Umbilical cord (tissue), 2 donors: ENCODE measurements around the gene TAS2R50. TPM values are rescaled to one million over a fixed set of nuclear protein-coding genes. Genes with fewer than 3 reads are reported as not detected.

ENCODE experiments used
- DNase-seq: peaks from one replicate; pipeline ENCODE4 v3.0.0-alpha.2; 2015; ENCODE audit warnings: low spot score
- total RNA-seq: library from RNA; depleted of rRNA; stranded (reverse); fragments of >200 nt; gene quantifications from one replicate; pipeline ENCODE4 v1.2.3, GENCODE V29; 2014; ENCODE audit warnings: low replicate concordance; ENCODE audit not compliant: insufficient read depth

Gene TAS2R50
- total RNA-seq, 1 donor from 2014 or later = 5.8 TPM

DNA sequence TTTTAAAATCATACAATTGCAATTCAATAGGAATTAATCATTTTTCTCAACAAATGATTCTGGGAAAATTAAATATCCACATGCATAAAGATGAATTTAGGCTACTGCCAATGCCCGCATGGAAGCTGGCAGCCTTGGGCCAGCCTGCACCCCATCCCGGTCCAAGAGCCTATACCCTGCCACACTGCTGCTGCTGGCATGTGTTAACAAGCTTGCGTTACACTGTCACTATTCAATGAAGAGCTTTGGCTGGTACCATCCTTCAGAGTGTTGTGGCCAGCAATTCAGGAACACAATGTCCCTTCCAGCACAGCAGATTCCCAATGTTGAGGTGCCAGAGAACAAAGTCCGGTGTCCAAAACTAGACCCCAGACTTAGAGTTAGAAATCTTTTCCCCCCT is 34.1 kb downstream of the TAS2R50 start:
- DNase-seq = no peak

GRCh38 chr12:10943167-10943566 is 43.5 kb downstream of the TAS2R50 start:
- DNase-seq = no peak

- DNase-seq = no peak
These were observed 44.6 kb downstream of the TAS2R50 start for GRCh38 chr12:10941916-10942607.

DNA sequence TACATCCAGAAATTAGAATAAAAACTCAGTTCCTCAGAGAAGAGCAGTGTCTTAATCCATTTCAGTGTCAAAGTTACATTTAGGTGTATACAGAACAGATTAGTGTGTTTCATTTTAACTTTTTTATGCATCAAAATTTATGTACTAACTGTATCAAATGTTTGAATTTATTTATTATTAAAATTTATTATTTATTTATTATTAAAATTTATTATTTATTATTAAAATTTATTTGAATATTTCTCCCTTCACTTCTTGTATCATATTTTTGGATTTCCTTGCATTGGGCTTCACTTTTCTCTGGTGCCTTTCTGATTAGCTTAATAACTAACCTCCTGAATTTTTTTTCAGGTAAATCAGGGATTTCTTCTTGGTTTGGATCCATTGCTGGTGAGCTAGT is 45.3 kb downstream of the TAS2R50 start:
- DNase-seq = no peak

GRCh38 chr12:10940389-10940788 is 46.3 kb downstream of the TAS2R50 start:
- DNase-seq = no peak

DNA sequence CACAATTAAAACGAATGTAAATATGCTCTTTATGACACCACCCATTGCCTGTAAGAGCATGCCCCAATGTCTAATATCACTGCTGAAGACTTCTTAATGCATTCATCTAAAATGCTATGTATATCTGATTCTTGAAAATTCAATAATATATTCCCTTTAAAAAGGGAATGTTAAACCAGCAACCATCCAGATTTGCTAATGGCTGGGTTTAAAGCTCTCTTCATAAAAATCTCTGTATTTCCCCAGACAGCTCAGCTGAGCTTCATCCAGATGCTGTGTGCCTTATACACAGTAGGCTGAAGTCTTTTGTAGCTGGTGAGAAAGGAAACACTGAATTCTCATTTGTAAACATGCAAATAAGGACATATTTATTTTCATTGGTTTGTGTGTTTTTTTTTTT is 47.5 kb downstream of the TAS2R50 start, which contains the start of gene TAS2R14:
TAS2R14 (minus strand) TSS at position 101 of the 400 bp plus-strand sequence; CDS start at position 45, 56 bp downstream.
- no peak for DNase-seq

DNA sequence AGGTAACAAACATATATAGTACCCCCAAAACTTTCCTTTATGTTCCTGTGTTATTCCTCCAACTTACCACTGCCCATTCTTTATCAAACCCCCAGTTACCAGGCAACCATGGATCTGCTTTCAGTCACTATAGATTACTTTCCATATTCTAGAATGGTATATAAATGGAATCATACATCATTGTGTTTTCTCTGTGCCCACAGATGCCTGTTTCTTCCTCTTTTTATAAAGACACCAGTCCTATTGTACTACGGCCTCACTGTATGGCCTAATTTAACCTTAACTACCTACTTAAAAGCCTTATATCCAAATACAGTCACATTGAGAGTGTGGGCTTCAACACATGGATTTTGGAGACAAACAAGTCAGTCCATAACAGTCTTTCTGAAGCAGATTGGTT is 50.2 kb downstream of the TAS2R50 start:
- DNase-seq = no peak

Other genes starting within 250 kb of the TAS2R50 start
- gene TAS2R7, start 184.3 kb downstream of the TAS2R50 start, total RNA-seq = 2.9 TPM
- gene TAS2R8, start 179.6 kb downstream of the TAS2R50 start, total RNA-seq = 1.7 TPM
- 1.7 TPM for gene TAS2R9, start 176.7 kb downstream of the TAS2R50 start, total RNA-seq
- gene TAS2R10, start 160.6 kb downstream of the TAS2R50 start, total RNA-seq = 2.6 TPM
- gene PRR4, start 137.4 kb downstream of the TAS2R50 start, total RNA-seq = 3.9 TPM
- gene PRH1, start 102.7 kb downstream of the TAS2R50 start, total RNA-seq = 9.6 TPM
- gene TAS2R13, start 77.3 kb downstream of the TAS2R50 start, total RNA-seq = 5.3 TPM
- gene PRH2, start 57.7 kb downstream of the TAS2R50 start, total RNA-seq = 1.4 TPM
- 21.4 TPM for gene TAS2R14, start 47.6 kb downstream of the TAS2R50 start, total RNA-seq
- 8.2 TPM for gene TAS2R20, start 11.4 kb upstream of the TAS2R50 start, total RNA-seq
- gene TAS2R19, start 35.7 kb upstream of the TAS2R50 start, total RNA-seq = 21.9 TPM
- gene TAS2R31, start 44.5 kb upstream of the TAS2R50 start, total RNA-seq = 32.5 TPM
- gene TAS2R46, start 75.4 kb upstream of the TAS2R50 start, total RNA-seq = 17.3 TPM
- gene TAS2R43, start 105.4 kb upstream of the TAS2R50 start, total RNA-seq = 1.4 TPM
- gene TAS2R30, start 147.7 kb upstream of the TAS2R50 start, total RNA-seq = 22.4 TPM
- 12.5 TPM for gene SMIM10L1, start 184.3 kb upstream of the TAS2R50 start, total RNA-seq
- gene TAS2R42, start 200.0 kb upstream of the TAS2R50 start, total RNA-seq = 2.4 TPM